HEK293 (cell line): ENCODE measurements around the gene MTUS2.

Experiments
- CTCF ChIP-seq: fragments of 450-650 bp; formaldehyde crosslinking; IDR thresholded peaks from 2 replicates; pipeline ENCODE4 v1.5.1; 2016; ENCODE audit warnings: missing biosample characterization, missing genetic modification characterization
- MZF1 ChIP-seq: fragments of 450-650 bp; formaldehyde crosslinking; IDR thresholded peaks from 2 replicates; pipeline ENCODE4 v1.5.1; 2017; ENCODE audit warnings: missing biosample characterization, missing genetic modification characterization, borderline replicate concordance
- SP3 ChIP-seq: fragments of 450-650 bp; formaldehyde crosslinking; IDR thresholded peaks from 2 replicates; pipeline ENCODE4 v1.5.1; 2016; ENCODE audit warnings: missing biosample characterization, missing genetic modification characterization
- TCF7L2 ChIP-seq: IDR thresholded peaks from 2 replicates; pipeline ENCODE4 v1.6.1; 2011; ENCODE audit warnings: low read depth, mild to moderate bottlenecking, inconsistent platforms, low read length, moderate library complexity, borderline replicate concordance
- ZNF121 ChIP-seq: fragments of 450-650 bp; formaldehyde crosslinking; IDR thresholded peaks from 2 replicates; pipeline ENCODE4 v1.5.1; 2016; ENCODE audit warnings: missing biosample characterization, missing genetic modification characterization
- ZNF248 ChIP-seq: fragments of 450-650 bp; formaldehyde crosslinking; IDR thresholded peaks from 2 replicates; pipeline ENCODE4 v1.5.1; 2017; ENCODE audit warnings: missing biosample characterization, missing genetic modification characterization
- ZNF274 ChIP-seq, 2 experiments: fragments of 200-500 bp in 1 of 2; fragments of 450-650 bp in 1 of 2; sonication (Bioruptor generic) in 1 of 2; formaldehyde crosslinking in 1 of 2; IDR thresholded peaks; 2 replicates each; pipeline versions ENCODE4 v1.5.1 to v1.6.1; 2014 to 2016; ENCODE audit warnings: borderline replicate concordance in 1 of 2, inconsistent platforms in 1 of 2, low read length in 1 of 2, missing biosample characterization in 1 of 2, missing genetic modification characterization in 1 of 2
- ZNF449 ChIP-seq: fragments of 450-650 bp; formaldehyde crosslinking; IDR thresholded peaks from 2 replicates; pipeline ENCODE4 v1.5.1; 2017; ENCODE audit warnings: missing biosample characterization, mild to moderate bottlenecking, missing genetic modification characterization, moderate library complexity
- ZNF518A ChIP-seq: fragments of 450-650 bp; formaldehyde crosslinking; conservative IDR thresholded peaks from 2 replicates; pipeline ENCODE4 v1.5.1; 2016; ENCODE audit warnings: low read depth, missing biosample characterization, missing genetic modification characterization
- ZNF776 ChIP-seq: fragments of 450-650 bp; formaldehyde crosslinking; IDR thresholded peaks from 2 replicates; pipeline ENCODE4 v1.5.0; 2017; ENCODE audit warnings: missing biosample characterization, missing genetic modification characterization, borderline replicate concordance
- ZSCAN5A ChIP-seq: fragments of 450-650 bp; formaldehyde crosslinking; IDR thresholded peaks from 2 replicates; pipeline ENCODE4 v1.5.1; 2016; ENCODE audit warnings: missing biosample characterization, missing genetic modification characterization

DNA sequence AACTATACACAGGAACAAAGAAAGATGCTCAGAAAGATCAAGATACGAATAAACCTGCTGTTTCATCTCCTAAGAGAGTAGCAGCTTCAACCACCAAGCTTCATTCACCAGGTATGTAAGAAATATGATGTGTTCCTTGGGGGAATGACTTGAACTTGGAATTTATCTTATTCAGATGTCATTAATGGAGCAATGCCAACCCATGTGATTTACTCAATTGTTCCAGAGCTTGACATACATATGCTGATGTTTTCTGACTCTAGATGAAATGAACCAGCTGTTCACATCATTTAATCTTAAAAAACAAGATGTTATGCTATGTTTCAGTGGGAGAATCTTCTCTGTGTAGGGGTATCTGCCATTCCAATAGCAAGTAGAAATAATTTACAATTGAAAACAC is 504.5 kb downstream of the MTUS2 start:
- TF ChIP-seq ZSCAN5A (tag by site-specific recombination) (no peak), SP3 (tag by site-specific recombination) (no peak), ZNF518A (no peak), ZNF449 (tag by site-specific recombination) (no peak), CTCF (tag by site-specific recombination) (no peak), ZNF248 (tag by site-specific recombination) (no peak), MZF1 (no peak), ZNF121 (tag by site-specific recombination) (no peak), ZNF776 (tag by site-specific recombination) (no peak), ZNF274 (IDR thresholded peaks at IDR 0.05; ENCODE audit: low read length) (no peak), ZNF274 (tag by site-specific recombination; IDR thresholded peaks at IDR 0.05; ENCODE audit: borderline replicate concordance) (no peak), TCF7L2 (no peak)
